A673 (cell line): Measurements from ENCODE around the gene CHST15.

Experiments
- EZH2 ChIP-seq: fragments of 200-600 bp; sonication (generic); IDR thresholded peaks from 2 replicates; pipeline ENCODE4 v1.6.1; 2017; ENCODE audit warnings: borderline replicate concordance, low read depth, mild to moderate bottlenecking, mixed read lengths, antibody characterized with exemption, low read length; ENCODE audit not compliant: poor library complexity, severe bottlenecking
- TF ChIP-seq, protein P1 (sequence below): fragments of 300-800, 200-600 bp; sonication (generic); conservative IDR thresholded peaks from 2 replicates; pipeline ENCODE4 v1.5.1; 2017; ENCODE audit warnings: low read depth, mild to moderate bottlenecking, antibody characterized with exemption, low read length, moderate library complexity, mixed read lengths

DNA sequence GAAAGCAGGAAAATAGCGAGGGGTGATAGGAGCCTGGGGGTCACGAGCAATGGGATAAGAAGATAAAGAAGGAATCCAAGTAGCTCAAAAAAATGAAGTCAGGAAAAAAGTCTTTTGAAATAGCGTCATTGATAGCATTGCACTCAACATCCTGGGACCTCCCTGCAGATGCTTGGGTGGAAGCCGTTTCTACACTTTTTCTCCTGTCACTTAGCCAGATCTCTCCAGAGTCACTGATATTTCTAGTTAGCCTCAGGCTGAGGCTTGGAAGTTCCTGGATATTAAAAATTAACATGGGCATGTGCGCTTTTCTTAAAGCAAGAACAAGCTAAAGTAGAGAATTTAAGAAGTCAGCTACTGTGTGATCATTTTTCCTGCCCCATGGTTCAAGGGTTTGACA is 39.5 kb upstream of the CHST15 start:
- TF ChIP-seq, protein P1, sequence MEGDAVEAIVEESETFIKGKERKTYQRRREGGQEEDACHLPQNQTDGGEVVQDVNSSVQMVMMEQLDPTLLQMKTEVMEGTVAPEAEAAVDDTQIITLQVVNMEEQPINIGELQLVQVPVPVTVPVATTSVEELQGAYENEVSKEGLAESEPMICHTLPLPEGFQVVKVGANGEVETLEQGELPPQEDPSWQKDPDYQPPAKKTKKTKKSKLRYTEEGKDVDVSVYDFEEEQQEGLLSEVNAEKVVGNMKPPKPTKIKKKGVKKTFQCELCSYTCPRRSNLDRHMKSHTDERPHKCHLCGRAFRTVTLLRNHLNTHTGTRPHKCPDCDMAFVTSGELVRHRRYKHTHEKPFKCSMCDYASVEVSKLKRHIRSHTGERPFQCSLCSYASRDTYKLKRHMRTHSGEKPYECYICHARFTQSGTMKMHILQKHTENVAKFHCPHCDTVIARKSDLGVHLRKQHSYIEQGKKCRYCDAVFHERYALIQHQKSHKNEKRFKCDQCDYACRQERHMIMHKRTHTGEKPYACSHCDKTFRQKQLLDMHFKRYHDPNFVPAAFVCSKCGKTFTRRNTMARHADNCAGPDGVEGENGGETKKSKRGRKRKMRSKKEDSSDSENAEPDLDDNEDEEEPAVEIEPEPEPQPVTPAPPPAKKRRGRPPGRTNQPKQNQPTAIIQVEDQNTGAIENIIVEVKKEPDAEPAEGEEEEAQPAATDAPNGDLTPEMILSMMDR = no peak
- TF ChIP-seq EZH2 = no peak
